Middle frontal gyrus (tissue), 1 donor: Measurements from ENCODE around the gene MFN2.
"Not testable (repeated sequence)": the region's sequence is repeated elsewhere in the genome, so short reads cannot be mapped to it uniquely, and the experiment has no call there.

Source experiments
- DNase-seq: peaks from one replicate; pipeline ENCODE4 v3.0.0-alpha.2; 2015; ENCODE audit warnings: low spot score; ENCODE audit errors: extremely low spot score

Gene MFN2

GRCh38 chr1:12019858-12020509 lies 39.7 kb downstream of the MFN2 start:
- DNase-seq: no peak

GRCh38 chr1:12021616-12022015 lies 41.4 kb downstream of the MFN2 start:
- no peak for DNase-seq

- no peak for DNase-seq
Observed at GRCh38 chr1:12022036-12022435, 41.8 kb downstream of the MFN2 start.

- DNase-seq: no peak
Observed at GRCh38 chr1:12026586-12026985, 46.3 kb downstream of the MFN2 start.

DNA sequence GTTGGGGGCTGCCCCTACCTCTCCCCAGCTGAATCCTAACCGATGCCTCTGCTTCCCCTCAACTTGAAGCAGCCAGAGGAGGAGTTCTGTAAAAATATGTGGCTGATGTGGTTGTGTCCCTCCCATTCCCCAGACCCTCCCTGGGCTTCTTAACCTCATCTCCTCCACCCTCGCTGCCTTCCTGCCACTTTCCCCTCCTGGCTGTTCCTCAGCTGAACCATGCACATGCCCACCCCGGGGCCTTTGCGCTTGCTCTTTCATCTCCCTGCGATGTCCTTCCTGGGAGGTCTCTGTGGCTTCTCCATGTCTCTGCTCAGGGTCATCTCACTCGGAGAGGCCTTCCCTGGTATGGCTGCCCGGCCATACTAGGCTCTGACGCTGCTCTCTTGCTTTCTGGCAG lies 48.0 kb downstream of the MFN2 start:
- DNase-seq: no peak

- no peak for DNase-seq
Observed at GRCh38 chr1:12028957-12029511, 48.8 kb downstream of the MFN2 start.

GRCh38 chr1:12029720-12030339 lies 49.6 kb downstream of the MFN2 start:
- no peak for DNase-seq

DNA sequence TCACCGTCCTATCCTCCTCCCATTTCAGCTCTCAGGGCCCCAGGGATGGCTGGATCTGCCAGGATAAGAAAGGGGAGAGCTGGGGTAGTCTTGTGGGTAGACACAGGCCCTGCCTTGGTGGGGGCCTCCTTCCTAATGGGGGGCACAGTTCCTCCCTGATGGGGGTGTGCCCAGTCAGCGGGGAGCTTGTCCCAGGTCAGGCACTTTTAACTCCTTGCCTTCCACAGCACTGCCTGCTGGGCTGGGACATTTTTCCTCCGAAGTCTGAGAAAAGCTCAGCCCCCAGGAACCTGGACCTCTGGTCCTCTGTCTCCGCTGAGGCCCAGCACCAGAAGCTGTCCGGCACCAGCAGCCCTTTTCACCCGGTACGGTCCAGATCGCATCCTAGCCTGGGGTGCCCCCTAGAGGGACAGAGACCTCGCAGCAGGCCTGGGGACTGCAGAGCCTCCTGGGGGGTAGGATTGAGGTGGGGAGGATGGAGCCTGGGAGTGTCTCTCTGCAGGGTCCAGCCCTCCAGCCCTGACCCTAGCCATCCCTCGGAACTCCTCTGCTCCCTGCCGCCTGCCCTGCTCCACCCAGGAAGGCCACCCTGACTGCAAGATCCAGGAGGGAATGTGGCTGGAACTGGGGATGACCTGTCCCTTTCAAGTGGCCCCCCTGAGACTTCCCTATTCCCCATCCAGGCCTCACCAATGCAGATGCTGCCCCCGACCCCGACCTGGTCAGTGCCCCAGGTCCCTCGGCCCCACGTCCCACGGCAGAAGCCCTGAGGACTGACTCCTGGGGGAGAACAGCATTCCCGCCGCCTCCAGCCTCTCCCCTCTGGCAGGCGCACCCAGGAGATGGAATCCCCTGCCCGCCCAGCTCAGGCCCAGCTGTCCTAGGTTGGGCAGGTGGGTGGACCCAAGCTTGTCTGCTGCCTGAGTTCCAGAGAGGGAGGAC lies 51.1 kb downstream of the MFN2 start:
- DNase-seq: no peak

GRCh38 chr1:12032161-12032621 lies 51.9 kb downstream of the MFN2 start:
- no peak for DNase-seq

GRCh38 chr1:12033441-12033840 lies 53.2 kb downstream of the MFN2 start:
- not testable (repeated sequence) for DNase-seq

DNA sequence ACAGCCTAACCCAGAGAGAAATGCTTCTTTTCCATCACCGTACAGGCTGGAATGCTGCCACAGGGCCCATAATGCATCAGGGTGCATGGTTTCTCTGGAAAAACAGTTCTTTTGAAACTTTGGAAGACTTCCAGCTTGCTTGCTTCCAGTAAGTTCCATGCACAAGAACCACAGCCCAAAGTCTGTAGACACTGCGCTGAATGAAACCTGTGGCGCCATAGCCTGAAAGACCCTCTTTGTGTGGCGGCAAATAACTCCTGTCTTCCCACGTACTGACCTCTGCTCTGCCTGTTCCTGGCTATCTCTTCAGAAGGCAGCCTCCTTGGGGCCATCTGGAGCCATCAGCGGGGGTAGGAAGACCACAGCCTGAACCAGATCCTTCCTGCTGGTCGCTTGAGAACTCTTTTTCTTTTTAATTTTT lies 54.1 kb downstream of the MFN2 start:
- DNase-seq: no peak

GRCh38 chr1:12035312-12035711 lies 55.1 kb downstream of the MFN2 start:
- no peak for DNase-seq

GRCh38 chr1:12037486-12038355 lies 57.5 kb downstream of the MFN2 start:
- no peak for DNase-seq

DNA sequence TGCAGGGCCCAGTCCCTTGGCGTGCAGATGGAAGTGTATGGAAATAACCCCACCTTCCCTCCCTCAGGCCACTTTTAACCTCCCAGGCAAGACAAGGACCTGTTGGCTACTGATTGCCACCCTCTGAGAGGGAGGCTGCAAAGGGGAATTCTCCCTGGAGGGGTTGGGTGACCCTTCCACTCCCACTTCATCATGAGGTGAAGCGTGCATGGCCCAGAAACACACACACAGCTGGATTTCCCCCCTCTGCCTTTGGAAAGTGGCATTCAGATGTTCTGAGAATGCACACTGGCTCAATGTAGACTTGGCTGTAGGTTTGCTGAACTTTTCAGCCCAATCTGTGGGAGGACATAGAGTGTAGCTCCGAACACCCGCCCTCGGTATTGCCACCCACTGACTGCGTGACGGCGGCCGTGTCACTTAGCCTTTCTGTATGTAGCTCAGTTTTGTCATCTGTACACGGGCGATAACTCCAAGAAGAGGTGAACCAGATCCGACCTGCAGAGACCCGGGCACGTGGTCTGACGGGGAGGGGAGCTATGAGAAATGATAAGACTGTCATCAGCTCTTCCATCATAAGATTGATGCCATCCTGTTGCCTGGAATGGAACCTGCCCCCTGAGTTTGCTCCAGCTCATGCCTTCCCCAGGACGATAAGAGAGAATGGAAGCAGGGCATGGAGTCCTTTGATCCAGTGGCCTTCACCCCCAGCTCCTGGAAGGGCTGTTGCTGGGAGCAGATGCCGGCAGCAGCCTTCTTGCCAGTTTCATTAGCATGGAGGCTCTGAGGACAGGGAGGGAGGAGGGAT lies 58.3 kb downstream of the MFN2 start:
- DNase-seq: no peak

DNA sequence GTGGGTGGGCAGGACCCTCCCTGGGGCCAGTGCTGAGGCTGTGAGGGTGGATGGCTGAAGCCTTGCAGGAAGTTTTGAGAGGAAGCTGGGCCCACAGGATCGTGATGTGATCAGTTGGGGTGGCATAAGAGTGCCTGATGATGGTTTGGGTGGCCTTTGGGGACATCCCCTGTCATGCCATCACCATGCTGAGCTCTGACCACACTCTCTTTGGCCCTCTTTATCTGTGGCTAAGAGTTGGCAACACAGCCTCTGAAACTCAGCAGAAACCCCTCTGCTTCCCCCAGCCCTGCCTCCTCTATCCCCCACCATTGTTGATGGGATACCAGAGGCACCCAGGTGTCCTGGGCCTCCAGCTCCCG lies 58.9 kb downstream of the MFN2 start:
- no peak for DNase-seq

DNA sequence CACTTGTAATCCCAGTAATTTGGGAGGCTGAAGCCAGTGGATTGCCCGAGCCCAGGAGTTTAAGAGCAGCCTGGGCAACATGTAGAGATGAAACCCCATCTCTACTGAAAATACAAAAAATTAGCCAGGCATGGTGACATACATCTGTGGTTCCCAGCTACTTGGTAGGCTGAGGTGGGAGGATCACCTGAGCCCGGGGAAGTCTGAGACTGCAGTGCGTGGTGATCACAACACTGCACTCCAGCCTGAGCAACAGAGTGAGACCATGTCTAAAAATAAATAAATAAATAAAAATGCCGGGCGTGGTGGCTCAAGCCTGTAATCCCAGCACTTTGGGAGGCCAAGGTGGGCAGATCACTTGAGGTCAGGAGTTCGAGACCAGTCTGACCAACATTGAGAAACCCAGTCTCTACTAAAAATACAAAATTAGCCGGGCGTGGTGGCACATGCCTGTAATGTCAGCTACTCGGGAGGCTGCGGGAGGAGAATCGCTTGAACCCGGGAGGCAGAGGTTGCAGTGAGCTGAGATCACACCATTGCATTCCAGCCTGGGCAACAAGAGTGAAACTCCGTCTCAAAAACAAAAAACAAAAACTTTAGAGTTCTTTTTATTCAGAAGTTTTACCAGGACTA lies 59.7 kb downstream of the MFN2 start:
- DNase-seq: not testable (repeated sequence)

GRCh38 chr1:12040457-12041051 lies 60.3 kb downstream of the MFN2 start:
- no peak for DNase-seq

- DNase-seq: not testable (repeated sequence)
Observed at GRCh38 chr1:12044187-12044877, 64.1 kb downstream of the MFN2 start.

DNA sequence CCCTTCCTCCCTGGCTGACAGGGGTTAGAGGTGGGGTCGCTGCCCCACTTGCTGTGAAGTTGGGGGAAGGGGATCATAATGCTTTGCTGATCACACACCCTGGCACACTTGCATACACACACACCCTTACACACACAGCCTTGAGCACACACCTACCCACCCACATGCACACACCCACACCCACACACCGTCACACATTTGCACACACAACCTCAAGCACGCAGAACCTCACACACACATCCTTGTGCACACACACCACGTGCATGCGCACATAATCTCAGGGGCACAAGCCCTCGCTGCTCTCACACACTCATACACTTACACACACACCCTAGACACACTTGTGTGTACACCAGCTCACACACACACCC lies 66.5 kb downstream of the MFN2 start:
- no peak for DNase-seq
